ENCODE data around the gene UQCR10.

DNA sequence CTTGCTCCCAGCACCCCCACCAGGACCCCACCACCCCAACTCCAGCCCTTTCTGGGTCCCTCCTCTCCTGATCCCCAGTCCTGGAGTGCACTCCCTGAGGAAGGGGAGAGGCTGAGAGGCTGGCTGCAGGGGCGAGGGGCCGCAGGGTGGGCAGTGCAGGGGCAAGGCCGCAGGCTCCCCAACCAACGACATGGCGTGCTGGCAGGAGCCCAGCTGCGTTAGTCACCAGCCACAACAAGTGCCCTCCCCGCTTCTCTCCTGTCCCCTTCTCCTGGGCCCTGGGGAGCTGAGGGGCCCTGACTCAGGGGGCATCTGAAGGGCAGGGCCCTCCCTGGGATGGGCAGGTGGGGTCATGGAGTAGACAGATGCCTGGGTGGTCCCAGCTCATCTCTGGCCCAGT lies 45.0 kb upstream of the UQCR10 start:
- TF ChIP-seq, protein P1, sequence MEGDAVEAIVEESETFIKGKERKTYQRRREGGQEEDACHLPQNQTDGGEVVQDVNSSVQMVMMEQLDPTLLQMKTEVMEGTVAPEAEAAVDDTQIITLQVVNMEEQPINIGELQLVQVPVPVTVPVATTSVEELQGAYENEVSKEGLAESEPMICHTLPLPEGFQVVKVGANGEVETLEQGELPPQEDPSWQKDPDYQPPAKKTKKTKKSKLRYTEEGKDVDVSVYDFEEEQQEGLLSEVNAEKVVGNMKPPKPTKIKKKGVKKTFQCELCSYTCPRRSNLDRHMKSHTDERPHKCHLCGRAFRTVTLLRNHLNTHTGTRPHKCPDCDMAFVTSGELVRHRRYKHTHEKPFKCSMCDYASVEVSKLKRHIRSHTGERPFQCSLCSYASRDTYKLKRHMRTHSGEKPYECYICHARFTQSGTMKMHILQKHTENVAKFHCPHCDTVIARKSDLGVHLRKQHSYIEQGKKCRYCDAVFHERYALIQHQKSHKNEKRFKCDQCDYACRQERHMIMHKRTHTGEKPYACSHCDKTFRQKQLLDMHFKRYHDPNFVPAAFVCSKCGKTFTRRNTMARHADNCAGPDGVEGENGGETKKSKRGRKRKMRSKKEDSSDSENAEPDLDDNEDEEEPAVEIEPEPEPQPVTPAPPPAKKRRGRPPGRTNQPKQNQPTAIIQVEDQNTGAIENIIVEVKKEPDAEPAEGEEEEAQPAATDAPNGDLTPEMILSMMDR (IDR thresholded peaks at IDR 0.05; ENCODE audit: low read depth, low read length, poor library complexity, severe bottlenecking): no peak
- TF ChIP-seq EZH2phosphoT487 (IDR thresholded peaks at IDR 0.05; ENCODE audit: borderline replicate concordance, low read length): no peak
